NCI-H2171 treated with DMSO at 0.1 percent for 48 hours (cell line): ENCODE results near the gene FER1L5.
"Not testable (repeated sequence)": the region's sequence is repeated elsewhere in the genome, so short reads cannot be mapped to it uniquely, and the experiment has no call there.

Source experiments
- DNase-seq: peaks from one replicate; lab custom pipeline; 2025; lab: John Stamatoyannopoulos, UW

Gene FER1L5

DNA sequence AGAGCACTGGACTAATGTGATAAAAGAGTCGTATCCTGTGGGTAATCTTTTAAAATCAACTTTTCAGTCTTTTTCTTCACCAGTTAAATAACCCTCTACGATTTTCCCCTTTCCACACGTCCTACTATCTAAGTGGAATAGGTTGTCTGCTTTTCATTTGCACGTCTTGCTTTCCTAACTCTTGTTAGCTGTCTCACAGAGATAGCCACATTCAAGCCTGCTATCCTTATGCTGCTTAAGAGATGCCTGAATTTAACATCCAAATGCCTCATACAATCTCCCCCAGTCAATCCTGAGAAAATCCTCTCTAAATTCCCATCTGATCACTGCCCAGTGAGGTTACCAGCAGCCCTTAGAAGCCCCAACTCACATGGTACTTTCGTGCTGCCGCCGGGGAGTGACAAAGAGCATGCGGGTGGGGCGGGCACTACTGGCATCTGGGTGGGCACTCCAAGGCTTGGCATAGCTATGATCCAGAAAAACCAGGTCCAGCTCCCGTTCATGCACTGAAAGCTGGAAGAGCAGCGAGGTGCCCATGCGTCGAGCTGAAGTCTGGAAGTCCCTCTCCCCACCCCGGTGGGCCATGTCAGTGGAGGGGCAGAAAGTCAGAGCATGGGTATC lies 5.9 kb upstream of the FER1L5 start:
- DNase-seq, result no peak

DNA sequence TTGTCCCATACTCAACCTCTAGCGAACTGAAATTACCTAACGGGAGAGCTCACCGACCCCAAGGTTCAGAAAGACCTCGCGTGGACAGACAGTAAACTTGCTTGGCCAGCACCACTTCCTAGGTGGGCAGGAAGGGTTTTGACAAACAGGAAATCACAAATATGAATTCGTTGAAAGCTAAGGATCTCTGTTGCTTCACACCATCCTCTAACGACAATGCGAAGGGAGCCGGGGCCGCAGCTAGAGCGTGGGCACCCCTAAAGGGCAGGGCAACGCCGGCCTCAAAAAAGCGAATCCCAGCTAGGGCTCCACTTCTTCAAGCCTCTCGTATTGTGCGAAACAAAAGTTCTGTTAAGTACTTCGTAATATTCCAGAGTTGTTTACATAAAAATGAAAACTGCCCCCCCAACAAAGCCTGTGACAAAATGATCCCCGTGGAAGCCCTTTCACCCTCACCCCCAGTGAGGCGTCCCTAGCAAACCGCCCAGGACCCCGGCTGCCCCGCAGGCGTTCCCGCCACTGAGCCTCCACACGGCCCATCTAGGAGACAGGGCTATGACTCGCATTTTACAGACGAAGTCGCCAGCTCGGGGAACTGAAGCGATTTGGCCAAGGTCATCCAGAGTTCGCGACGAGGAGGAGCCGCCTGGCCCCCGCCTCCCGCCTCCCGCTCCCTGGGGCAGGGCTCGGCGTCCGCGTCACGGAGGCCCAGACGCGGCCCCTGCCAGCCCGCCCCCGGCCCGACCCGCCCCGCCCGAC lies 5.0 kb upstream of the FER1L5 start:
- peak; percentile 67 for DNase-seq

DNA sequence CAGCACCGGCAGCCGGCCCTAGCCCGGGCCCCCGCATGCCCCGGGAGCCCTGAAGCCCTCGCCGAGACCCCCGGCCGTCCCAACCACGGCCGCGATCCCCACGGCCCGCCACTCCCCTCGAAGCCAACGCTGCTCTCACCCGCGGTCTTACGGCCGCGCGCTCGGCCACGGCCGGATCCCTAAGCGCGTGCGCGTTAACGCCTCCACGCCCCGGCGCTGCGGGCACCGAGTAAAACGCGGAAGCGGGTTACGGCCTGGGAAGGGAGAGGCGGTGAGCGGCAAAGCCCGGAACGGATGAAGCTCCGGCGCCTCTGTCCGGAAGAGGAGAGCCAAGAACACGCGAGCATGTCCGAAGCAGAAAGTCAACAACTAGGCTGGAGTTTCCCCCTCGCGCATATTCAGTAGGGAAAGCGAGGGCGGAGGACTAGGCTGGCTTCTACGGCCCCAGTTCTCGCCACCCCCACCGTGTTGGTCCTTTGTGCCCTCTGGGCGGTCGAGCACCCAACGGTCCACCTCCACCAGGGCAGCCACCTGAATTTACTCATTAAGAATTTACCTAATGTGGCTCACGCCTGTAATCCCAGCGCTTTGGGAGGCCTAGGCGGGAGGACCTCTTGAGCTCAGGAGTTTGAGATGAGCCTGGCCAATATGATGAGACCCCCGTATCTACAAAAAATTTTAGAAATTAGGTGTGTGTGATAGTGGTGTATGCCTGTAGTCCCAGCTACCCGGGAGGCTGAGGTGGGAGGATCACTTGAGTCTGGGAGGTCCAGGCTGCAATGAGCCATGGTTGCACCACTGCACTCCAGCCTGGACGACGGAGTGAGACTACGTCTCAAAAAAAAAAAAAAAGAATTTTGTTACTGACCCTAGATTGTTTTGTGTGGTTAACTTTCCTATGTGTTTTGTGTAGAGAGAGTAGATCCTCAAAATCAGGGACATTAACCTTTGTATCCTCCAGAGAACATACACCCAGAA lies 4.1 kb upstream of the FER1L5 start, which contains the start of gene KANSL3:
TSS of gene KANSL3 (minus strand) at position 169 of the 978 bp plus-strand sequence. CDS start 1,177 bp downstream, outside the sequence.
- DNase-seq, result peak; percentile 76

DNA sequence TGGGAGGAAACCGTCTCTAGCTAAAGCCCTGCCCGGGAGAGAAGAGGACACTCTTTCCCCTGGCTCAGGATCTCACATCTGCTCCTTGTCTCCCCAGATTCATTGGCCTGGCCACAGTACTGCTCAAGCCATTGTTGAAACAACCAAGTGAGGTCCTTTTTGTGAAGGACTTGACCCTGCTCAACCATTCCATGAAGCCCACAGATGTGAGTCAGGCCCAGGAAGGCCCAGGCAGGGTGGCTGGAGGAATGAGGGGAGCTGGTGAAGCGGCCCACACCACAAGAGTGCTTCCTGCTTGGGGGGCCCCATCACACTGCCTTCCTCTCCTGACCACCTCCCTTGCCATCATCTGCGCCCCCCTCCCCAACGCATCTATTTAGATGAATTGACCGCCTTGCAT lies 5.1 kb downstream of the FER1L5 start:
- no peak for DNase-seq

DNA sequence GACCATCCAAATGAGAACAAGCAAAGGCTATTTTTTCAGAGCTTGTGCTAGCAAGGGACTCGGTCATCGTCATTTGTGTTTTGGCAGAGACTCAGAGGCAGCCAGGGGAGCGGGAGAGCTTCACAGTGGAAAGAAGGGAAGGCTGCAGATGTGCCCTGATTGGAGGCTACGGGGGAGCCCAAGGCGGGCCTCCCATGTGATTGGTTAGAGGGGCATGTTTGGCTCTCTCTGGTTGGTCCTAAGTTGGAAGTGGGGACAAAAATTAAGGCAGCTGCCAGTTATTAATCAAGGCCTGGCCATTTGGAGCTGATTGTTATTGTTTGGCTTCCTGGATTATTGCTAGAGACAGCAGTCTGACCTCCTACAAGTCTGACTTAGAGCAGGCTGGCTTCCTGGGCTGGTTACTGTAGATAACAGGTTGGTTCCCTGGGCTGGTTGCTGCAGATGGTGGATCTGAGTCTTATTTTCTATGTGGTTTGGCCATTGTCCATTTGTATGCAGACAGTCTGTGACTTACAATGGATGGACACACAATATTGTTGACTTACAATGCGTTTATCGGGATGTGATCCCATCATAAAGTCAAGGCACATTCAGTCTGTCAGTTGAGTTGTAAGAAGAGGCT lies 5.9 kb downstream of the FER1L5 start:
- DNase-seq, result no peak

DNA sequence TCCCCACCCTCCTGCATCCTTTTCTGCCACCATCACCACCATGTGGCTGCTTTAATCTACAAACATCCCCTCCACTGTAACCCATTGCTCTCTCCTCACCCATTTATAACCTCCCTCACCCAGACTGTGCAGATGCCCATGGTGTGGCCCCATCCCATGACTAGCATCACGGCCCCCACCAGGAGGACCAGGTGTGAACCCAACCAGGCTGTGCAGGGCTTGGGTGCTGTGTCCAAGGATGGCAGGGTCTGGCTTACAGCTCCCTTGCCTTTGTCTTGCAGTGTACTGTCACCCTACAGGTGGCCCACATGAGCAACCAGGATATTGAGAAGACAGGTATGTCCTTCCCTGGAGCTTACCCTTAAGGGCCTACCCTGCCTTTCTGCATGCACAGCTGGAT lies 6.8 kb downstream of the FER1L5 start:
- DNase-seq, result no peak

DNA sequence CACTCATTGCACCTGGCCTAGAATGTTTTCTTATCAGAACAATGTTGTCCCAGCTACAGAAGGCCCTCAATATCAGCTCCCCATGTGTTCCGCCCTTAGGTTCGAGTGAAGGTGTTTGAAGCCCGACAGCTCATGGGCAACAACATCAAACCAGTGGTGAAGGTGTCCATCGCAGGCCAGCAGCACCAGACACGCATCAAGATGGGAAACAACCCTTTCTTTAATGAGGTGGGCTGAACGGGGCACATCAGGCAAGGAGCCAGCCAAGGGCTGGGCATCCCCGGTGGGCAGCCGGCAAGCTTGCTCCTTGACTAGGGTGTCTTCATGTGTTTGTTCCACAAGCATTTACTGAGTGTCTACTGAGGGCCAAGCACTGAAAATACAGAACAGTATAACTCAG lies 9.2 kb downstream of the FER1L5 start:
- no peak for DNase-seq

DNA sequence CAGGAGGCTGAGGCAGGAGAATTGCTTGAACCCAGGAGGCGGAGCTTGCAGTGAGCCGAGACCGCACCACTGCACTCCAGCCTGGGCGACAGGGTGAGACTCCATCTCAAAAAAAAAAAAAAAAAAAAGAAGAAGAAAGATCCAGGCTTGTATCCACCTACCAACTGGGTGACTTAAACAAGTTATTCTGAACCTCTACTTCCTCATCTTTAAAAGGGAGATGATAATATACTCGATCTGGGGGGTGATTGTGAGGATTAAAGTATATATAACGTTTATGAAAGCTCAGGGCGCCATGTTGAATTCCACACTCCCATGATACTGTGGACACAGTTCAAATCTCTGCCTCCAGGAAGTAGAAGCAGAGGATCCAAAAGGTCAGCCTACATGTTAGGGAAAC lies 12.2 kb downstream of the FER1L5 start:
- not testable (repeated sequence) for DNase-seq

DNA sequence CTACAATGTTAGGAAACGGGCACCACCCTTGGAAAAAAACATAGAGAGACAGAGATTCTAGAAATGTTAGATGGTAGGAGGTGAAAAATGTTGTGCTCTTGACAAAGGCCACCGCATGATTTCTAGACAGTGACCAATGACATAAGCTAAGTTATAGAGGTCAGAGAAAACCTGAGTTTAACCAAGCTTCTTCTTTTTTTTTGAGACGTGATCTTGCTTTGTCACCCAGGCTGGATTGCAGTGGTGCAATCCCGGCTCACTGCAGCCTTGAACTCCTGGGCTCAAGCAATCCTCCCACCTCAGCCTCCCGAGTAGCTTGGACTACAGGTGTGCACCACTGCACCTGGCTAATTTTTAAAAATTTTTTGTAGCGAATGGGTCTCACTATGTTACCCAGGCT lies 13.0 kb downstream of the FER1L5 start:
- no peak for DNase-seq

DNA sequence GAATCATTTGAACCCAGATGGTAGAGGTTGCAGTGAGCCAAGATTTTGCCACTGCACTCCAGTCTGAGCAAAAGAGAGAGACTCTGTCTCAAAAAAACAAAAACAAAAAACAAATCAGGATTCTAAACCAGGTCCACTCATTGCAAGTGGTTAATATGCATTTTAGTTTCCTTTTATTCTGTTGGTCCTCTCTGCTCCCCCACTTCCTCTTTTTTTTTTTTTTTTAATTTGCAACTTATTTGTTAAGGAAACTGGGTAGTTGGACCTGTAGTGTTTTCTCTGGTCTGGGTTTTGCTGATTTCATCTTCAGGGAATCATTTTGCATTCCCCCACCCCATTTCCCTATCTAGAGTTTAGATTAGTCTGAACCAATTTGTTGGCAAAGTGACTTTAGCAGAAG lies 14.0 kb downstream of the FER1L5 start:
- DNase-seq, result no peak

DNA sequence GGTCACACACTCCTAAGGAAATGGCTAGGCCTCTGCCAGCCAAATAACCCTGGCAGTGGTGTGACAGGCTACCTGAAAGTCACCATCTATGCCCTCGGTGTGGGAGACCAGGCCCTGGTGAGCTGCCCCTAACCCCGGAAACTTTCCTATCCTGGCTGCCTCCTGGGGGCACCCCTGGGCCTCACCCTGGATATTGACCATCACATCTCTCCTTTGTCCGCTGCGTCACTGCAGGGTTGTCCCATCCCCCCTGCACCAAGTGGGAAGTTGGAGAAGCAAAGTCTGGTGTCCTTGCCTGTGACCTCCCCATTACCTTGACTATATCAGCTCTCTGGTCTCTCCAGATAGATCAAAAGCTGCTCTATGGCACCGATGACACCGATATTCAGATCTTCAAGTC lies 18.8 kb downstream of the FER1L5 start:
- DNase-seq, result no peak

DNA sequence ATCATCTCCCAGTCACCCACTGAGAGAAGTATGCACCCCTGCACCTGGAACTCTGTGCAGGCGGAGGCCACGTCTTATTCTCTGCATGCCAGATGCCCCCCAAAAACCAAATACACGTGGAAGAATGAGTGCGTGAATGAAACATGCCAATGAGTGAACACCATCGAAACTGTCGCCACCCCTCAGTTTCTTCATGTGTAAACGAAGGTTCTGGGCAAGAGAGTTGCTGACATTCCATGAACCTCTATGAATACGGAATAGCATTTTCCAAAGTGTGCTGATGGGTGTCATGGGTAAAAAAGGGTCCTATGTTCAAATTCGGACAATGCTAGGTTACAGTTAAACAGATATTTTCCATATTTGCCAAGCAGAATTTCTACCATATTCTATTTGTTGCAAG lies 19.8 kb downstream of the FER1L5 start:
- no peak for DNase-seq

DNA sequence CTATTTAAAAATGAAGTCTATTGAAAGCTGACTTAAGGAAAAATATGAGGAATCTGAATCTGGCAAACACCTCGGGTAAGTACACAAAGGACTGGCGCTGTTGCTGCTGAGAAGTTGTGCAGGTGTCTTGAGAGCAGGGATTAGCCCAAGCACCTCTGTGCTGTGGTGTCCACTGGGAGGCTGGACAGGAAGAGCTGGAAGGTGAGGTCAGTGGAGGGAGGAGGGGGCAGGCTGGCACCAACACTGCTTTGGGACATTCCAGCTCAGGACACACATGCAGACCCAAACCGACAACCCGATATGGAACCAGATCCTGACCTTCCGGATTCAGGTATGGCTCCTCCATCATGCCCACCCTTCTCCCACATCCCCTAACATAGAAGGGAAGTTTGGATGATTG lies 20.6 kb downstream of the FER1L5 start:
- DNase-seq, result no peak

DNA sequence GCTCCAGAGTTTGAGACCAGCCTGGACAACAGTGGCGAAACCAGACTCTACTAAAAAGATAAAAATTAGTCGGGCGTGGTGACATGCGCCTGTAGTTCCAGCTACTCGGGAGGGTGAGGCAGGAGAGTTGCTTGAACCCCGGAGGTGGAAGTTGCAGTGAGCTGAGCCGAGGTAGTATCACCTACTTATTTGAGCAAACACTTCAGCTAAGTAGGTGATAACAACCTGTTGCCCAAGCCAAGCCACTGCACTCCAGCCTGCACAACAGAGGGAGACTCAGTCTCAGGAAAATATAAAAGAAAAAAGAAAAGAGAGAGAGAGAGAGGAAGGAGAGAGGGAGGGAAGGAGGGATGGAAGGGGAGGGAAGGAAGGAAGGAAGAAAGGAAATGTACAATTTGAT lies 21.3 kb downstream of the FER1L5 start:
- no peak for DNase-seq

DNA sequence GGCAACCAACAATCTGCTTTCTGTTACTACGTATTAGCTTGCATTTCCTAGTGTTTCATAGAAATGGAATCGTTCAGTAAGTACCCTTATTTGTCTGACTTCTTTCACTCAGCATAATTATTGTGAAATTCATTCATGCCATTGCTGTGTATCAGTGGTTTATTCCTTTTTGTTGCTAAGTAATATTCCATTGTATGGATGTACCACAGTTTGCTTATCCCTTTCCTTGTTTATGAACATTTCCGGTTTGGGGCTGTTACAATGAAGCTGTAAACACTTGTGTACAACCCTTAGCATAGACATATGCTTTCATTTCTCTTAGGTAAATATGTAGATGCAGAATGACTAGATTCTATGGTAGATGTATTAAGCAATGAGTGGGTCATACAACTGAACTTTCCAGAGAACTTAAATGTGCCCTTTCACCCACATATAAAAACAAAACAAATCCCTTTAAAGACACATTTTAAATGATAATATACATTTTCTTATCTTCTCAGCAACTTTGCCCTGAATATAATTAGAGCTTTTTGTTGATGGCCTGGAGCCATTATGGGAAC lies 21.9 kb downstream of the FER1L5 start:
- no peak for DNase-seq

DNA sequence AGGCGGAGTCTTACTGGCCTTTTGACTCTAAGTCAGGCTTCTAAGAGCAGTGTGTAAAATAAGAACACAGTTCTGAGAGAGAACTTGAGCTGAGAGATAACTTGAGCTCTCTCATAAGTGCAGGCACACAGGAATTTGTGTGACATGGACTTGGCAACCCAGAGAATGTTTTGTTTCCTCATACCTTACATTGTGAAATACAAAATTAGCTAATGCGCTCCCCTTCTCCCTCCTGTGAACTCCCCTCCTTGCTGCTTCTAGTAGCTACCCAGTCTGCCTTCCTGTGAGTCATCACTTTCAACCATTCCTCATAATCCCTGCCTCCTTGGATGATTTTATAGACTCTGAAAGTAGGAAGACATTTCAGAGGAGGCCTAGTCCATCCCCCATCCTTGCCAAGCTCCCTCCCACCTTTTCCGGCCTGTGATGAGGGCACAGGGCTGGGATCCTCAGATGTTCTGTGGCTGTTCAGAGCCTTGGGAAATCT lies 22.6 kb downstream of the FER1L5 start:
- no peak for DNase-seq

DNA sequence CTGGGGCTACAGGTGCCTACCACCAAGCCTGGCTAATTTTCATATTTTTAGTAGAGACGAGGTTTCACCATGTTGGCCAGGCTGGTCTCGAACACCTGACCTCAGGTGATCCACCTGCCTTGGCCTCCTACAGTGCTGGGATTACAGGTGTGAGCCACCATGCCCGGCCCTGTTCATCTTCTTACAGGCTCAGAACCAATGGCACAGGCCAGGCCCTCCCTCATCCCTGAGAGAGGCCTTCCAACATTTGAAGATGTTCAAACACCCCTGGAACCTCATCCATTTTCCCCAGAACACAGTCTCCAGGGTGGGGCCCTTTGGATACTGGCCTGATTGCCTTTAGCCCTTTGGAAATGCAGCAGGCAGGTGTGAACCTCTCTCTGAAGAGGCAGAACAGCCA lies 23.2 kb downstream of the FER1L5 start:
- not testable (repeated sequence) for DNase-seq

DNA sequence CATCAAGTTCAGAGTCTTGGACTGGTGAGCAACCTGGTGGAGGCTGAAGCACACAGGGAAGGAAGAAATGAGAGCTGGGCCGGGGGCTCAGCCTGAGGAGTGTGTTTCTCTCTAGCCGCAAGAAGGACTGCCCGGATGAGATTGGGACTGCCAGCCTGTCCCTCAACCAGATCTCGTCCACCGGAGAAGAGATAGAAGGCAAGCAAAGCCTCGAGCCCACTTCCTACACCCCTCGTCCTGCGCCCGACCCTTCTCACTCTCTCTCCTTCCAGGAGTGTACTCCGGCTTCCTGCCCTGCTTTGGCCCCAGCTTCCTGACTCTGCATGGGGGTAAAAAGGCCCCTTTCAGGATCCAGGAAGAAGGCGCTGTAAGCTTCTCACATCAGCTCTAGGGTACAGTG lies 26.2 kb downstream of the FER1L5 start:
- no peak for DNase-seq

DNA sequence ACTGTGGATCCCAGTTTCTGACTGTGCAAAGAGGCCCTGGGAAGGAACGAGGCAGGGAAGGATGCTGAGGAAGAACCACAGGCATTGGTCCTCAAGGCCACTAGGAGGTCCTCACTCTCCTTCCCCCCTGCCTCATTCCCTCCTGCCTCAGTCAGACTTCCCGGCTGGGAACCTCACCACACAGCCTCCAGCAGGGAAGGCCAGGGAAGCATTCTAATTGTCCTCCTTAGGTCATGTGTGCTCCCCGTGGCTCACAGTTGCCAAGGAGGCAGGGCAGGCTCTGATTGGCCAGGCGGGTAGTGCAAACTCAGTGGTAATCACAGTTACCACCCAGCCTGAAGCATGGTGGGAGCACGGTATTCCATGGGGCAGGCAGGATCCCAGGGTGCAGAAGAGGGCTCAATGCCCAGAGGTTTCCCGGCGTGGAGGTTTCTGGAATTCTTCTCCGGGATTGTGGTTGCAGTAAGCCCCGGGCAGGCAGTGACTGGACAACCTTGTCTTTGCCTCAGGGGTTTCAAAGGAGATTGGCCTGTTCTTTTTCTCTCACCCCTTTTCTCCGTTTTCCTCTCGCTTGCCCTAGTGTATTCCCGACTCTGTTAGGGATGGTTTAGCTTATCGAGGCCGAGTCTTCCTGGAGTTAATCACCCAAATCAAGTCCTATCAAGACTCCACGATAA lies 27.1 kb downstream of the FER1L5 start:
- no peak for DNase-seq

DNA sequence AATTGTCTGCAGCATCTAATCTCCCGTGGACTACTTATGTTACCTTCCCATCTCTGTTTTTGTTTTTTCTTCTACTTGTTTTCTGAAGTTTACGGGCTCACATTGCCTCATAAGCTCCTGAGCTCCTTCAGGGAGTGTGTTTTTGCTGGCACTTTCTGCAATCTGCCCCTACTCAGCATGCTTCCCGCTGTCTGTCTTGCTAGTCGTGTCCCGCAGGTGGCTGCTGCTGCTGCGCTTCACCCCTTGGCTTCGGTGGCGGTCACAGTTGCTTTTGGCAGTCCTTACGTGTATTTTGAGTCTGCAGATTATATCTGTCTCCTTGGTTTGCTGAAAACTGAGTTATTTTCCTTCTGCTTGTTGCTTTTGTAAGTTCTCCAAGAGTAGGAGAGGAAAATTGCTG lies 37.3 kb downstream of the FER1L5 start:
- no peak for DNase-seq

DNA sequence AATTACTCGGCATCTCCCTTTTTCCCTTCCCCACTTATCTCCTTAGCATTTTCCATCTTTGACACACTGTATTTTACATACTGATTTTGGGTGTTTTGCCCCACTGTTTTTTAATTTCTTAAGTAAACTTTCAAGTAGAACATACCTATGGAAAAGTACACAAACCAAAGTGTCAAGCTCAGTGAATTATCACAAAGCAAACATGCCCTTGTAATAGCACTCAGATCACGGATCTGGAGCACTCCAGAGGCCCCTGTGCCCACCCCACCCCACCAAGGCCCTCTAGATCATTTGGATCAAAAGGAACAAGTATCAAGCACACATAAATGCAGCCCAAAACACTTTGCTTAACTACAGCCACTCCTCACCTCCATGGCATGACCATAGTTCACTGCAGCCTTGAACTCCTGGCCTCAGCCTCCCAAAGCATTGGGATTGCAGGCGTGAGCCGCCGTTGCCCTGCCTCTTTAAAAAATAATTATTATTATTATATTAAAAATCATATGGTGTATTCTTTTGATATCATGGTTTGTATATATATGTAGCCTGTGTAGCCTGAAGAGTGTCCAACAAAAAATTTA lies 38.1 kb downstream of the FER1L5 start:
- no peak for DNase-seq
